IMR-90 (cell line): ENCODE measurements around the gene OSBPL3. TPM values are rescaled to one million over a fixed set of nuclear protein-coding genes. Genes with fewer than 3 reads are reported as not detected.

Source experiments
- ATAC-seq: fragments of 200-7000 bp; cut with Tn5 transposase; 2 replicates; pipeline ENCODE4 v1.9.1; 2020; ENCODE audit warnings: low read depth, mild to moderate bottlenecking, moderate library complexity
- BruUV-seq: library from RNA; stranded (reverse); fragments of 400-500 nt; replicated peaks from 2 replicates; lab custom pipeline; 2021; lab: Mats Ljungman, UMichigan
- CTCF ChIA-PET: fragments of 300-600 bp; formaldehyde crosslinking; extraction: SDS; loops from one replicate; lab custom pipeline; 2021; ENCODE audit warnings: antibody characterized with exemption; lab: Yijun Ruan, JAX
- POLR2A ChIA-PET: fragments of 300-600 bp; sonication (Branson Sonifier 250); formaldehyde crosslinking; loops from one replicate; lab custom pipeline; 2022; ENCODE audit warnings: antibody characterized with exemption; ENCODE audit not compliant: unreplicated experiment; lab: Charles Lee
- DNase-seq: peaks from one replicate; pipeline ENCODE4 v3.0.0; 2013
- H2AFZ ChIP-seq: replicated peaks from 2 replicates; pipeline ENCODE3; 2013; ENCODE audit warnings: low read length, mild to moderate bottlenecking; ENCODE audit not compliant: poor library complexity
- H2AK5ac ChIP-seq: 2 replicates; pipeline ENCODE4 v1.6.1; 2013; ENCODE audit warnings: low read depth, low read length, inconsistent platforms
- H2AK9ac ChIP-seq: replicated peaks from 2 replicates; pipeline ENCODE3; 2013; ENCODE audit warnings: mild to moderate bottlenecking, low read depth, low read length, moderate library complexity; ENCODE audit not compliant: poor library complexity
- H2BK120ac ChIP-seq: 2 replicates; pipeline ENCODE4 v1.6.1; 2013; ENCODE audit warnings: low read depth, low read length, inconsistent platforms
- H2BK15ac ChIP-seq: 3 replicates; pipeline ENCODE4 v1.6.1; 2013; ENCODE audit warnings: low read depth, low read length, inconsistent platforms
- H2BK20ac ChIP-seq: 2 replicates; pipeline ENCODE4 v1.6.1; 2013; ENCODE audit warnings: low read depth, mild to moderate bottlenecking, inconsistent platforms, low read length, moderate library complexity
- H2BK5ac ChIP-seq: 2 replicates; pipeline ENCODE4 v1.6.1; 2013; ENCODE audit warnings: mild to moderate bottlenecking, low read depth, low read length, inconsistent platforms; ENCODE audit not compliant: poor library complexity, severe bottlenecking
- H3K14ac ChIP-seq: replicated peaks from 2 replicates; pipeline ENCODE4 v1.6.1; 2013; ENCODE audit warnings: low read depth, low read length, inconsistent platforms
- H3K18ac ChIP-seq: 2 replicates; pipeline ENCODE4 v1.6.1; 2013; ENCODE audit warnings: low read depth, low read length, control low read depth
- H3K23ac ChIP-seq: 2 replicates; pipeline ENCODE4 v1.6.1; 2013; ENCODE audit warnings: low read depth, low read length, inconsistent platforms
- H3K27ac ChIP-seq: 2 replicates; pipeline ENCODE4 v1.5.1; 2013; ENCODE audit warnings: mild to moderate bottlenecking, control low read depth, low read length; ENCODE audit not compliant: insufficient read depth
- H3K27me3 ChIP-seq: 2 replicates; pipeline ENCODE4 v1.6.1; 2013; ENCODE audit warnings: low read length; ENCODE audit not compliant: control insufficient read depth, insufficient read depth
- H3K36me3 ChIP-seq: 2 replicates; pipeline ENCODE4 v1.6.1; 2013; ENCODE audit warnings: low read length, mixed read lengths; ENCODE audit not compliant: control insufficient read depth, insufficient read depth
- H3K4ac ChIP-seq: 2 replicates; pipeline ENCODE4 v1.6.1; 2013; ENCODE audit warnings: low read depth, low read length, inconsistent platforms
- H3K4me1 ChIP-seq: 2 replicates; pipeline ENCODE4 v1.6.1; 2013; ENCODE audit warnings: low read length, mixed read lengths; ENCODE audit not compliant: control insufficient read depth, insufficient read depth
- H3K4me2 ChIP-seq: 2 replicates; pipeline ENCODE4 v1.6.1; 2013; ENCODE audit warnings: low read depth, mild to moderate bottlenecking, control low read depth, low read length, moderate library complexity
- H3K4me3 ChIP-seq: 2 replicates; pipeline ENCODE4 v1.5.1; 2013; ENCODE audit warnings: low read depth, mild to moderate bottlenecking, control low read depth, low read length, moderate library complexity; ENCODE audit not compliant: insufficient read depth
- H3K56ac ChIP-seq: 2 replicates; pipeline ENCODE4 v1.6.1; 2013; ENCODE audit warnings: low read length, inconsistent platforms; ENCODE audit not compliant: insufficient read depth; ENCODE audit errors: extremely low read depth
- H3K79me1 ChIP-seq, 2 experiments: 2 replicates each; pipeline ENCODE4 v1.6.1; 2013; ENCODE audit warnings: low read length in 2 of 2, inconsistent platforms in 1 of 2, low read depth in 1 of 2
- H3K9ac ChIP-seq: 2 replicates; pipeline ENCODE4 v1.6.1; 2013; ENCODE audit warnings: low read depth, low read length, control low read depth
- H3K9me1 ChIP-seq: 2 replicates; pipeline ENCODE4 v1.6.1; 2013; ENCODE audit warnings: low read length, inconsistent platforms; ENCODE audit not compliant: insufficient read depth
- H3K9me3 ChIP-seq: 2 replicates; pipeline ENCODE4 v1.6.1; 2013; ENCODE audit warnings: low read length; ENCODE audit not compliant: control insufficient read depth, insufficient read depth
- H4K20me1 ChIP-seq: 2 replicates; pipeline ENCODE4 v1.6.1; 2013; ENCODE audit warnings: low read length, inconsistent platforms; ENCODE audit not compliant: insufficient read depth
- H4K5ac ChIP-seq: 2 replicates; pipeline ENCODE4 v1.6.1; 2013; ENCODE audit warnings: mild to moderate bottlenecking, low read depth, low read length, control low read depth
- H4K8ac ChIP-seq, 2 experiments: 2 replicates each; pipeline ENCODE4 v1.6.1; 2013; ENCODE audit warnings: low read depth in 2 of 2, low read length in 2 of 2, control low read depth in 1 of 2, inconsistent platforms in 1 of 2
- H4K91ac ChIP-seq: 2 replicates; pipeline ENCODE4 v1.6.1; 2013; ENCODE audit warnings: low read depth, low read length, inconsistent platforms; ENCODE audit not compliant: insufficient read depth
- BHLHE40 ChIP-seq: fragments of 150-350 bp; IDR thresholded peaks from 2 replicates; pipeline ENCODE4 v1.6.1; 2016; ENCODE audit warnings: mild to moderate bottlenecking, low read depth, low read length
- CEBPB ChIP-seq: IDR thresholded peaks from 2 replicates; pipeline ENCODE4 v1.6.1; 2012; ENCODE audit warnings: low read depth, low read length, improper control_type of control experiment
- CHD1 ChIP-seq: IDR thresholded peaks from 2 replicates; pipeline ENCODE4 v1.6.1; 2012; ENCODE audit warnings: low read depth, low read length, improper control_type of control experiment
- CTCF ChIP-seq: conservative IDR thresholded peaks from 2 replicates; pipeline ENCODE4 v1.5.1; 2012; ENCODE audit warnings: mild to moderate bottlenecking, low read depth, low read length, improper control_type of control experiment
- FOS ChIP-seq: fragments of 150-350 bp; IDR thresholded peaks from 2 replicates; pipeline ENCODE4 v1.6.1; 2016; ENCODE audit warnings: low read depth, low read length
- MXI1 ChIP-seq: IDR thresholded peaks from 2 replicates; pipeline ENCODE4 v1.6.1; 2012; ENCODE audit warnings: low read depth, mild to moderate bottlenecking, low read length, moderate library complexity, borderline replicate concordance
- NFE2L2 ChIP-seq: fragments of 150-350 bp; IDR thresholded peaks from 2 replicates; pipeline ENCODE4 v1.6.1; 2016; ENCODE audit warnings: low read depth, mild to moderate bottlenecking, low read length
- POLR2A ChIP-seq: IDR thresholded peaks from 2 replicates; pipeline ENCODE4 v1.6.1; 2012; ENCODE audit warnings: mild to moderate bottlenecking, low read depth, low read length
- RCOR1 ChIP-seq: IDR thresholded peaks from 2 replicates; pipeline ENCODE4 v1.6.1; 2012; ENCODE audit warnings: mild to moderate bottlenecking, low read length, improper control_type of control experiment; ENCODE audit not compliant: insufficient replicate concordance
- RFX5 ChIP-seq: IDR thresholded peaks from 2 replicates; pipeline ENCODE4 v1.8.0; 2012; ENCODE audit warnings: low read depth, mild to moderate bottlenecking, low read length, moderate library complexity
- SMC3 ChIP-seq: fragments of 150-350 bp; IDR thresholded peaks from 2 replicates; pipeline ENCODE4 v1.6.1; 2016; ENCODE audit warnings: low read depth, mild to moderate bottlenecking, antibody characterized with exemption, low read length, moderate library complexity
- WGBS, 2 experiments: methylation state at CpG; one replicate each; pipeline versions ENCODE4 v1.1.5 to v1.1.7; 2013; ENCODE audit warnings: missing lambda C conversion rate in 2 of 2; ENCODE audit not compliant: insufficient read length in 1 of 2; ENCODE audit errors: extremely low coverage in 2 of 2; 5-methylcytosine and 5-hydroxymethylcytosine counted together
- dilution Hi-C: fragments of 300-500 bp; cut with HindIII; formaldehyde crosslinking; loops from one replicate; pipeline ENCODE4 v1.14.3; 2018; ENCODE audit warnings: low sequenced_read_pairs; ENCODE audit not compliant: unreplicated experiment
- in situ Hi-C: fragments of 300-500 bp; cut with MboI; formaldehyde crosslinking; loops from 3 replicates; pipeline ENCODE4 v1.14.3; 2019; ENCODE audit warnings: low sequenced_read_pairs, inconsistent platforms, mixed read lengths
- intact Hi-C: fragments of 100-400 bp; cut with micrococcal nuclease; formaldehyde crosslinking; loops from 2 replicates; pipeline ENCODE4 v1.10.0; 2022
- polyA plus RNA-seq, 3 experiments: library from polyadenylated mRNA; depleted of rRNA; stranded (reverse); fragments of >200 nt; gene quantifications; 2 replicates each; pipeline ENCODE4 v1.2.3, GENCODE V29; 2012; ENCODE audit warnings: low replicate concordance in 1 of 3
- total RNA-seq: library from RNA; depleted of rRNA; stranded (reverse); fragments of >200 nt; gene quantifications from 2 replicates; pipeline ENCODE4 v1.2.3, GENCODE V29; 2012

OSBPL3 gene
- total and polyA plus RNA-seq, 2 of the 4 experiments (the other 2 are of a cell fraction) = 18.0 to 29.9 TPM

GRCh38 chr7:25002786-25003185 is 22.8 kb upstream of the OSBPL3 start:
- intact Hi-C loops = no loop called here
- Histone ChIP-seq H3K27ac (no peak overlapping the region), H4K8ac (peak overlapping the region in 1 of 2 experiments; percentile 64; a peak in 1 of 4 replicates), H3K4me2 (no peak overlapping the region), H3K36me3 (no peaks in the 10 kb centered on the region), H2AFZ (peak overlapping the region; percentile 26), H3K79me1 (no peaks in the 10 kb centered on the region), H4K91ac (no peak overlapping the region), H3K27me3 (no peaks in the 10 kb centered on the region), H3K23ac (no peak overlapping the region), H2BK20ac (no peak overlapping the region), H3K9me3 (no peaks in the 10 kb centered on the region), H2BK5ac (peak overlapping the region; percentile 34), H2BK15ac (no peak overlapping the region), H3K4me3 (no peak overlapping the region), H3K4me1 (no peaks in the 10 kb centered on the region), H3K14ac (no peak overlapping the region), H2AK5ac (no peak overlapping the region), H3K9ac (no peak overlapping the region), H4K20me1 (no peaks in the 10 kb centered on the region), H4K5ac (no peak overlapping the region), H3K9me1 (no peaks in the 10 kb centered on the region), H3K4ac (no peak overlapping the region), H3K56ac (no peak overlapping the region), H2AK9ac (no peak overlapping the region), H3K18ac (no peak overlapping the region; the same call in 1 of the 2 replicates), H2BK120ac (no peak overlapping the region)
- in situ Hi-C loops = no loop called here
- CTCF ChIA-PET = no interaction called here
- ATAC-seq = peak; percentile 35; the same call in 1 of the 2 replicates
- no TSS peak for BruUV-seq
- WGBS, 2 experiments = 60% methylated on average over 1 of the region's 1 CpG; no CpG with 5 or more reads in 1 of the 2 experiments
- dilution Hi-C loops = no loop called here
- TF ChIP-seq RFX5 = no peak
- no peak for TF ChIP-seq POLR2A
- no peak for TF ChIP-seq CEBPB
- TF ChIP-seq BHLHE40 = no peak
- TF ChIP-seq CTCF = no peak
- TF ChIP-seq CHD1 = no peak
- TF ChIP-seq MXI1 = no peak
- TF ChIP-seq RCOR1 = no peak
- TF ChIP-seq NFE2L2 = no peak
- TF ChIP-seq FOS = no peak
- TF ChIP-seq SMC3 = no peak
- POLR2A ChIA-PET = no interaction called here
- peak; percentile 50 for DNase-seq
